ENCODE data around the gene CD180.

CD180 gene

GRCh38 chr5:67168069-67168468 lies 28.5 kb downstream of the CD180 start:
- TF ChIP-seq CTCF (IDR thresholded peaks at IDR 0.05; ENCODE audit: borderline replicate concordance, control extremely low read depth, extremely low read depth, insufficient read depth, missing control alignments): no peak
- DNase-seq (ENCODE audit: low spot score): no peak
- in situ Hi-C loops (cut with MboI; ENCODE audit: low sequenced_read_pairs, unreplicated experiment): no loop called here

GRCh38 chr5:67166460-67167285 lies 29.9 kb downstream of the CD180 start:
- DNase-seq (ENCODE audit: low spot score): peak; percentile 51
- in situ Hi-C loops (cut with MboI; ENCODE audit: low sequenced_read_pairs, unreplicated experiment): no loop called here
- TF ChIP-seq CTCF (IDR thresholded peaks at IDR 0.05; ENCODE audit: borderline replicate concordance, control extremely low read depth, extremely low read depth, insufficient read depth, missing control alignments): peak; percentile 5

GRCh38 chr5:67165526-67166459 lies 30.8 kb downstream of the CD180 start:
- in situ Hi-C loops (cut with MboI; ENCODE audit: low sequenced_read_pairs, unreplicated experiment): no loop called here
- DNase-seq (ENCODE audit: low spot score): peak; percentile 91
- TF ChIP-seq CTCF (IDR thresholded peaks at IDR 0.05; ENCODE audit: borderline replicate concordance, control extremely low read depth, extremely low read depth, insufficient read depth, missing control alignments): peak; percentile 85

GRCh38 chr5:67164856-67165525 lies 31.6 kb downstream of the CD180 start:
- in situ Hi-C loops (cut with MboI; ENCODE audit: low sequenced_read_pairs, unreplicated experiment): no loop called here
- TF ChIP-seq CTCF (IDR thresholded peaks at IDR 0.05; ENCODE audit: borderline replicate concordance, control extremely low read depth, extremely low read depth, insufficient read depth, missing control alignments): no peak
- DNase-seq (ENCODE audit: low spot score): peak; percentile 24

- TF ChIP-seq CTCF (IDR thresholded peaks at IDR 0.05; ENCODE audit: borderline replicate concordance, control extremely low read depth, extremely low read depth, insufficient read depth, missing control alignments): no peak
- in situ Hi-C loops (cut with MboI; ENCODE audit: low sequenced_read_pairs, unreplicated experiment): no loop called here
- peak; percentile 17 for DNase-seq (ENCODE audit: low spot score)
These were observed 32.6 kb downstream of the CD180 start for GRCh38 chr5:67163863-67164595.

All from GM13976 (cell line).